GM12891 (cell line): ENCODE measurements around the gene PTPN4.

Source experiments
- POLR2A ChIP-seq: IDR thresholded peaks from 2 replicates; pipeline ENCODE4 v1.6.1; 2011; ENCODE audit warnings: low read depth, low read length, control low read depth
- POLR2AphosphoS5 ChIP-seq: IDR thresholded peaks from 2 replicates; pipeline ENCODE4 v1.6.1; 2011; ENCODE audit warnings: low read depth, low read length, control low read depth
- POU2F2 ChIP-seq: IDR thresholded peaks from 2 replicates; pipeline ENCODE4 v1.6.1; 2011; ENCODE audit warnings: low read depth, mild to moderate bottlenecking, control low read depth, low read length, moderate library complexity
- SPI1 ChIP-seq: IDR thresholded peaks from 2 replicates; pipeline ENCODE4 v1.6.1; 2011; ENCODE audit warnings: low read depth, low read length, control low read depth
- TAF1 ChIP-seq: IDR thresholded peaks from 2 replicates; pipeline ENCODE4 v1.6.1; 2011; ENCODE audit warnings: low read depth, low read length, control low read depth

- TF ChIP-seq POLR2A, result no peak
- no peak for TF ChIP-seq TAF1
- TF ChIP-seq SPI1, result no peak
- no peak for TF ChIP-seq POLR2AphosphoS5
- no peak for TF ChIP-seq POU2F2
Observed at GRCh38 chr2:119718501-119719260, 41.0 kb upstream of the PTPN4 start.
